ENCODE measurements around the gene IPO13.

IPO13 gene

DNA sequence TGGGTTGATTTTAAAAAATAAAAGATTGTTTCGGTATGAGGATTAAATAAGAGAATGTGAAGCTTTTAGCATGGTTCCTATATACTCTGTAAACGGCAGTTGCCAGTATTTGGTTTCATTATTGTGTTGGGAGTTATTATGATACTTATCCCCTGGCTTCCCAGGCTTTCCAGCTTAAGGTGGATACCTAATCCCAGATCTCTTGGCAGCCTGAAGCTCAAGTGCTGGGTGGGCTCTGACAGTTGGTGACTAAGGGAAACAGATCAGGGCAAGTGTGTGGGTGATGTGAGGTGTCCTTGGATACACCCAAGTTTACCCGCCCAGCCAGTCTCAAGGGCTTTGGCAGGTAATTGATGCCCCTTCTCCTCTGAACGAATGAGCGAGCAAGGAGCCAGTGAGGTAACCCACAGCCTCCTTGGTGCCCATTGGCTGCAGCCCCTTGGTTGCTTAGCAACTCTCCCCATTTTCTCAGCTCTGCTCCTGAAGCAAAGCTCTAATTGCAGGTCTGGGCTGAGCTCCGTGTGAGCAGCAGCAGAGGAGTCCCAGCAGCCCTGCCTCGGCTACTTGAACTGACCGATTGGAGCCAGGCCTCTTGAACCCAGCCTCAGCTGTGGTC, 6.1 kb downstream of the IPO13 start:
- no peak for DNase-seq

DNA sequence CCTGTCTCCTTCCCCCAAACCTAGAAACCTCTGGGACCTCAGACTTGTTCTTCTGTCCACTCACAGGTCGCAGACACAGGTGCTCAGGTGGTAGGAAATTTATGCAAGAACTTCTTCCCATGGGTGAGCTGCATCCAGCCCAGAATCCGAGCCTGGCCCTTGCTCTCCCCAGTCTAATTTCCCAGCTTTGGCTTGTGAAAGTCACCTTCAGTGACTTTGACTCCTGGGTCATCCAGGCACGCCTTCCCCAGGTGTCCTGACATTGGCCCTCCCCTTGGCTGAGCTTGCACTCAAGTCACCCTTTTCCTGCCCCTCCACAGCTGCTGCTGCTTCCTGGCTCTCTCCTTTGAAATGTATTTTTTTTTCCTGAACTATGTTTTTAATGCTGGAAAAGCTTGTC, 6.6 kb downstream of the IPO13 start:
- no peak for DNase-seq

DNA sequence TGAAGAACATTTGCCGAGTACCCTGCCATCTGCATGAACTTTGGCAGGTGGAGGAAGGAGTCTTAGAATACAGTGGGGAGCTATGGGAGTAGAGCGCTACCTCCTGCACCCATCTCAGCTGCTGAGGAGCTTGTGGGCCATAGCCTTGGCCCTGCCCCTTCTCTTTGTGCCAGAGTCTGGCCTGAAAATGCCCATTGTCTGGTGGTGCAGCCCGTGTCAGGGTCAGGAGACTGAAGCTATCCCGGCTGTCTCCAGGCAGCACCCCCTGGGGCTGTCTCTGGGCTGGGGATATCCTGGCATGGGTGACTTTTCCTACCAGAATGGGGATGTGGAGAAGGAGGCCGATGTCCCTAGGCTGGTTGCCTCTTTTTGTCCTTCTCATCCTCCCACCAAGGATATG, 7.3 kb downstream of the IPO13 start:
- DNase-seq: no peak

DNA sequence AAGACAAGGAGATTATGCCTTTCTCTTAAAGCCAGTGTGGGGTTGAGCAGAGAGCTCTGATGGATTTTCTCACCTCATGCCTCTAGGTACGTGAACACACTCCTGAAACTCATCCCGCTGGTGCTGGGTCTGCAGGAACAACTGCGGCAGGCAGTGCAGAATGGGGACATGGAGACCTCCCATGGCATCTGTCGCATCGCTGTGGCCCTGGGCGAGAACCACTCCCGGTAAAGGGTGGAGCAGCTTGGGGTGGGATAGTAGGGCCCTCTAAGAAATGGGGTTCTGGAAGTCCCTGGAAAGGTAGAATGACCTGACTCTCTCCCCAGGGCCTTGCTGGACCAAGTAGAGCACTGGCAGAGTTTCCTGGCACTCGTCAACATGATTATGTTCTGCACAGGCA, 9.5 kb downstream of the IPO13 start:
- no peak for DNase-seq

DNA sequence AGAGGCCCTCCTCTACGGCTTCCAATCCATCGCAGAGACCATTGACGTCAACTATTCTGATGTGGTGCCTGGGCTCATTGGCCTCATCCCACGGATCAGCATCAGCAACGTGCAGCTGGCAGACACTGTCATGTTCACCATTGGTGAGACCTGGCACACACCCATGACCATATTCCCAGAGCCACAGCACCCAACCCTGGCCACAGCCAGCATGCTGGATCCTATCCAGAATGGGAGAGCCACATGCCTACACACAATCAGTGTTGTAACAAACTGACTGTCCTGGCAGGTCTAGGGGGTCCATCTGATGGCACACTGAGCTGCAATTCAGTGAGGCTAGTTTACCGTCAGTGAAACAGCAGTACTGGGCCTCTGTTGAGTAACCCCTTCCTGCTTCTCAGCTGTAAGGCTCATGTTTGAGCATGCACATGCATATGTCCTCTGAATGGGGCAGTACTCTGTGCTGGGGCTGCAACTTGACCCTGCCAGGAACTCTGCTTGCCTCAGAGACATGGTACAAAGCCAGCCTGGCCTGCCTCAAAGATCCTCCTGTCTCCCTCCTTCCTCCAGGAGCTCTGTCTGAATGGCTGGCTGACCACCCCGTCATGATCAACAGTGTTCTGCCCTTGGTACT, 10.8 kb downstream of the IPO13 start:
- no peak for DNase-seq

DNA sequence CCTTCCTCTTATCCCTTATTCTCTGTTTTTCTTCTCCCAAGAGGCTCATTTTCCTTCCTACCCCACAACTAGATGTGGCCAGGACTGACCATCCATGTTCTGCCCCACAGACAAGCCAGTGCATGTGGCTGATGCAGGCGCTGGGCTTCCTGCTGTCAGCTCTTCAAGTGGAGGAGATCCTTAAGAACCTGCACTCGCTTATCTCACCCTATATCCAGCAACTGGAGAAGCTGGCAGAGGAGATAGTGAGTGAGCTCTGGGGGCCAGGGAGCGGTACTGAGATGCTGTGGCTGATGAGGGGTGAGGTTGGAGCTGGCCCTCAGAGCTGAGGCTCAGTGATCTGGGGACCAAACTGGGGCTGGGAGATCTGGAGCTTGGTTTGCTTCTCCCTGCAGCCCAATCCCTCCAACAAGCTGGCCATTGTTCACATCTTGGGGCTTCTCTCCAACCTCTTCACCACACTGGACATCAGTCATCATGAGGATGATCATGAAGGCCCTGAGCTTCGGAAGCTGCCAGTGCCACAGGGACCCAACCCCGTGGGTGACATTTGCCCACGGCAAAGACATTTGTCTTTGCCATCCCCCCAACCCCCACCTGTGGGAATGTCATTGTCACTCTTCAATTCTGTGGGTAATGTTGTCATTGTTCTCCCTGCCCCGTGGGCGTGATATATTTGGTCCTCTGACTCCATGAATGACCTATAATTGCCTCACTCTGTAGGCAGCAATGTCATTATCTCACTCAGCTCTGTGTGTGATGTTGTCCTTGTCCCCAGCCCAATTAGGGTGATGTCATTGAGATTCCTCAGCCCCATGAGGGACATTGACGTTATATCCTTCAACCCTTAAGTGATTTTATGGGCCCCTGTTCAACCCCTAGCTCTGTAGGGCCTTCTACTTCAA, 11.9 kb downstream of the IPO13 start:
- DNase-seq: no peak

DNA sequence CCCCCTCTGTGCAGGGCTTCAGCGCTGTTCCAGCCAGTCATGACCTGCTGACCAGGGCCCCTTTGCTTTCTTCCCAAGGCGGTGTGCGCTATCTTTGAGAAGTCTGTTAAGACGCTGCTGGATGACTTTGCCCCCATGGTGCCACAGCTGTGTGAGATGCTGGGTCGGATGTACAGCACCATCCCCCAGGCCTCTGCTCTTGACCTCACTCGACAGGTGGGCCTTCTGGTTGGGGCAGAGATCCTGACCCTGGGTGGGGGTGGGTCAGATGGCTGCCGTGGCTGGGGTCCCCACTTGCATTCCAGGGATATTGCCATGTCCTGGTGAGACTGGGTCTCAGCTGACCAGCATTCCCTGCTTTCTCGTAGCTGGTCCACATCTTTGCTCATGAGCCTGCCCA, 14.0 kb downstream of the IPO13 start:
- DNase-seq: no peak

DNA sequence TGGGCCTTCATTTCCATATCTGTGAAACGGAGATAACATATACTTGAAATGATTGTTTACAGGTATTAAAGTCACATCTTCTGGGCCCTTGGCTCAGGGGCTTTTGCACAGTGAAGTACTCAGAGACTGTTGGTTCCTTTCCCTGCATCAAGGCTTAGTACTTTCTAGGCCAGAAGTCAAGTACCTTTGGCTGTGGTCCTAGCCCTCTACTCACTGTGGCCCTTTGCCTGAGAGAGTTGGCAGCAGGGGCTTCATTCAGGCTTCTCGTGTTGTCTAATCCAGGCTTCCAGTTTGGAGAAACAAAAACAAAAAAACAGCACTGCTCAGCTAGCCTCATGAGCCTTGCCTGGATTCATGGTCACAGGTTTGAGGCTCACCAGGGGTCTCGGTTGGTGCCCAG, 14.9 kb downstream of the IPO13 start:
- DNase-seq: no peak

DNA sequence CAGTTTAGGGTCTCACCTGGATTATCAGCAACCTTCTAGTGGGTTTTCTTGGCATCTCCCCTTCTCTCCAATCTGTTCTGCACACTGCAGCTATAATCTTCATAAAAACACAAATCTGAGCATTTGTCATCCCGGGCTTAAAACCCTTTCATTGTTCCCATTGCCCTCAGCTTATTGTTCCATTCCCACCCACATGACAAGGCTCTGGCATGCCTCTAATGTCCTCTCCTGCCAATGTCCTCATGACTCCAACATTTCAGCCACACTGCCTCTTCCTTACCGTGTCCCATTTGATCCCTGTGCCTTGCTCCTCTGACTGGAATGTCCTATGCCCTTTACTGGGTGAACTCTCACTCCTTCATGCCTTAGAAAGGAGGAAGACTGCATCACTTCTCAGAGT, 15.6 kb downstream of the IPO13 start:
- no peak for DNase-seq

DNA sequence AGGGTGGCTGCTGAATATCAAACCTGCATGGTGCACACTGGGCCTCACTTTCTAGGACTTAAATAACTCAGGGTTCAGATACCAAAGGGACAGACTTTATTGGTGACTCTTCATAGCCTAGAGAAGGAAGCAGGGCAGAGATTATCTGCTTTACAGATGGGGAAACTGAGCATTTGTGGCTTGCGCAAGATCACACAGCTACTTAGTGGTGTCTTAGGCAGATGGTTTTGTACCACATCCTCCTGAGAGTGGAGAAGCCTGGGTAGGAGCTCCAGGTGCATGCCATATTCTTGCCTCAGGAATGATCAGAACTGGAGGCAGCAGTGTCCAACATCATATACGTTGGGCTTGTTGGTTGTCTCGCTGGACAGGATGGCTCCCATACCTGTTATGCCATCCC, 16.3 kb downstream of the IPO13 start:
- DNase-seq: no peak

DNA sequence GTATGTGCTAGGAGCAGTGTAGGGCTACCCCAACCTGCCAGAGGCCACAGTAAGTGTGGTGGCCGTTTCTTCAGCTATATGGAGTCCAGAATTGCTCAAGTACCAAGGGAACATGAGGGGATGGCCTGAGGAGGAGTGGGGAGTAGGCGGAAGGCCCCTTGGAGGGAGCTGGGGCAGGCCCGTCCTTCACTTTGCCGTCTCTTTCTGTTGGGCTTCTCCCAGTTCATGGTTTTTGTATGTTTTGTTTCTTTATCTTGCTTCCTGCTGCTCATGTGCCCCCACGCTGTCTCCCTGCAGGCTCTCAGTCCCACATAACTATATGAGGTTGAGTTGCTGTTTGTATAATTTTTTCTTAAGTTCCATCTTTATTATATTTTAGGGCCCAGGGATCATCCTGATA, 17.1 kb downstream of the IPO13 start:
- no peak for DNase-seq

DNA sequence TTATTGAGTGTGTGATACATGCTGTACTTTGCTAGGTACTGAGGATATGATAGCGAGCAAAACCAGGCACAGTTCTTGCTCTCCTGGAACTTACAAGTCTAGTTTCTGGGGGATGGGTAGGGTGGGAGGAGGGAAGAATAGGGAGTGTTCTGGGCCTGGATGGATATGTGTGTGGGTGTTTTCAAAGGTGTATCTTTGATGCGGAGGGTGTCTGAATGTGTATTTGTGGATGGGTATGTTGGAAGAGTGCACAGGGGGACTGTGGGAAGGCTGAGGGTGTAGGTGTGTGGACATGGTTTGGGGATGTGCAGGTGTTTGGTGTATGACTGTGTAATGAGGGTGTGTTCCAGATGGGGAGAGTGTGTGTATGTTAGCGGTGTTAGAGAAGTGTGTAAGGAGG, 18.6 kb downstream of the IPO13 start:
- DNase-seq: no peak

DNA sequence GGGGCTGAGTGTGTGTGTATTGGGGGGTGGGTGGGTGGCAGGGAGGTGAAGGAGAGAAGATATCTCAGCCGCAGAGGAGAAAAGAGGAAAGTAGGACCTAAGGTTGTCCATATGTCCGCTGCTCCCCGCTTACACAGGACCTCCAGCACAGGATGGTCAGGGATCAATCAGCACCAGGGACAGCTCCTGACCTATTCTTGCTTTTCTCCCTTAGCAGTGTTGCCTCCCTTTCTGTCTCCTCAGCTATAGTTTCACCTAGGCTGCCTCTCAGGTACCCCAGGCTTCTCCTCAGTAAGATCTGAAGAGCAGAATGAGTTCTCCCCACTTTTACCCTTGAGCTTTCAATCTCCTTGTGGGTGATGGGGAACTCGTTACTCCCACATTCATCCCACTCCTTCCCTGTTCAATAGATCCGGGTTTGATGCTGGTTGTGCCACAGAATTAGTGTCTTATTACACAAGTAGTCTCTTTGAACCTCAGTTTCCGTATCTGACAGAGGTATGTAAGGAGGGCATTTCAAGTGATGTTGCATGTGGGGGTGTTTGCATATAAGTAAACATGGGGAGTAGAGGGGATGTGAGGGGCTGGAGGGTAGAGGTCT, 21.7 kb downstream of the IPO13 start:
- no peak for DNase-seq

DNA sequence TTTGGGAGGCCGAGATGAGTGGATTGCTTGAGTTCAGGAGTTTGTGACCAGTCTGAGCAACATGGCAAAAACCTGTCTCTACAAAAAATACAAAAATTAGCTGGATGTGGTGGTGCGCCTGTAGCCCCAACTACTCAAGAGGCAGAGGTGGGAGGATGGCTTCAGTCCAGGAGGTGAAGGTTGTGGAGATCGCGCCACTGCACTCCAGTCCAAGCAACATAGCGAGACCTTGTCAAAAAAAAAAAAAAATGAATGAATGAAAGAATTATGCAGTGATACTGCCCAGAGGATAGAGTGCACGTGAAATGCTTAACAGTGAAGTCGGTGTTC, 22.6 kb downstream of the IPO13 start:
- DNase-seq: no peak

DNA sequence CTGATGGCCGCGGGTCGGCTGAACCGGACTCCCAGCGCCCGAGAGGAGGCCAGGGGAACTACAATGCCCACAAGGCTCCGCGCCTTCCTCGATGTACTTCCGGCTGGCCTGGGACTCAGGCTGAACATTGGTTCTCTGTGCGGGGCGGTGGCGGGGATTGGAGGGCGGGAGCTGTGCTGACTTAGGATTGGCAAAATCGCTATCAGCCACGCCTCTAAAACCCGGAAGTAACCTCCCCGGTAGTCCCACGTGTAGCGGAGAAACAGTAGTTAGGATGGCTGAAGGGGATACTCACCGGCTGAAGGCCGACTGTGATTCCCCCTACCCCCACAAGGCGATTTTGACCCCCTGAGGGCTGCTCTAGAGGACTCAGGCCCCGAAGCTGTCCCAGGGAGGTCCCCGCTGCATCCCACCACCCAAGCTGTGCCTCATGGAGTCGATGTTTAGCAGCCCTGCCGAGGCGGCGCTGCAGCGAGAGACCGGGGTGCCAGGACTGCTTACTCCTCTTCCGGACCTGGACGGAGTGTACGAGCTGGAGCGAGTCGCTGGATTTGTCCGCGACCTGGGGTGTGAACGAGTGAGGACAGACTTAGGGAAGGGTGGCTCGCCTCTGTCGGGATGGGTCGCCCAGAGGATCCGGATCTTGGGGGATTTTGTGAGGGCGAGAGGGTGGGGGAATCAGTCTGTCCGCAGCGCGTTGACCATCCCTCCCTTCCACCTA, 23.2 kb downstream of the IPO13 start, which contains the start of gene DPH2:
Gene DPH2 (plus strand): TSS at position 265 of the 721 bp plus-strand sequence. CDS start 166 bp downstream, at position 431.
- peak; percentile 98 for DNase-seq

DNA sequence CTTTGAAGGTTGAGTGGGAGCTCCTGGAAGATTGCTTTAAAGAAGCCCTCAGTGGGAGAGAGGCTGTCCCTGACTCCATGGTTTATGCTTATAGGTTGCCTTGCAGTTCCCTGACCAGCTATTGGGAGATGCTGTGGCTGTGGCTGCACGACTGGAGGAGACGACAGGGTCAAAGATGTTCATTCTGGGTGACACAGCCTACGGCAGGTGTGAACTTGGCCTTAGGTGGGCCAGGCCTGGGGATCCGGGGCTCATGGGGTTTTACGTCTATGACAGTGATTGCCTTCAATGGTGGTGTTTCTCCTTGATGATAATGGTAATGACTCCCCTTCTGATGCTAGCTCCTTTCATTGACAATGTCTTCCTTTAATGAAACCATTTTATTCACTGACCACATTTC, 23.8 kb downstream of the IPO13 start:
- no peak for DNase-seq

DNA sequence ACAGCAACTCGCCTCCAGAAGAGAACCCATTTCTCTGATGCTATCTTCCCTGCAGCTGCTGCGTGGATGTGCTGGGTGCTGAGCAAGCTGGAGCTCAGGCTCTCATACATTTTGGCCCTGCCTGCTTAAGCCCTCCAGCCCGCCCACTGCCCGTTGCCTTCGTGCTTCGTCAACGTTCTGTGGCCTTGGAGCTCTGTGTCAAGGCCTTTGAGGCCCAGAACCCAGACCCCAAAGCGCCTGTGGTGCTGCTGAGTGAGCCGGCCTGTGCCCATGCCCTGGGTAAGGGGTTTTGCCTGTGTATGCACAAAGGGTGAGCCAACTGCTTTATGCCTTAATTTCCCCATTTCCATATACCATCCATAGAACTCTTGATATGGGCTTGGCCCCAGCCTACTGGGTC, 24.2 kb downstream of the IPO13 start:
- no peak for DNase-seq

DNA sequence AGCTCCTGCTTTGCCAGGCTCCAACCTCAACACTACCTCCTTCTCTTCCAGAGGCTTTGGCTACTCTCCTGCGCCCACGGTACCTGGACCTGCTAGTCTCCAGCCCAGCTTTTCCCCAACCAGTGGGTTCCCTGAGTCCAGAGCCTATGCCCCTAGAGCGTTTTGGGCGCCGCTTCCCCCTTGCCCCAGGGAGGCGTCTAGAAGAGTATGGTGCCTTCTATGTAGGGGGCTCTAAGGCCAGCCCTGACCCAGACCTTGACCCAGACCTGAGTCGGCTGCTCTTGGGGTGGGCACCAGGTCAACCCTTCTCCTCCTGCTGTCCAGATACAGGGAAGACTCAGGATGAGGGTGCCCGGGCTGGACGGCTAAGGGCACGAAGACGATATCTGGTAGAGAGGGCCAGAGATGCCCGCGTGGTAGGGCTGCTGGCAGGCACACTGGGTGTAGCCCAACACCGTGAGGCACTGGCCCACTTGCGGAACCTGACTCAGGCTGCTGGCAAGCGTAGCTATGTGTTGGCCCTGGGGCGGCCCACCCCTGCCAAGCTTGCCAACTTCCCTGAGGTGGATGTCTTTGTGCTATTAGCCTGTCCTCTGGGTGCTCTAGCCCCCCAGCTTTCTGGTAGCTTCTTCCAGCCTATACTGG, 24.7 kb downstream of the IPO13 start:
- no peak for DNase-seq

DNA sequence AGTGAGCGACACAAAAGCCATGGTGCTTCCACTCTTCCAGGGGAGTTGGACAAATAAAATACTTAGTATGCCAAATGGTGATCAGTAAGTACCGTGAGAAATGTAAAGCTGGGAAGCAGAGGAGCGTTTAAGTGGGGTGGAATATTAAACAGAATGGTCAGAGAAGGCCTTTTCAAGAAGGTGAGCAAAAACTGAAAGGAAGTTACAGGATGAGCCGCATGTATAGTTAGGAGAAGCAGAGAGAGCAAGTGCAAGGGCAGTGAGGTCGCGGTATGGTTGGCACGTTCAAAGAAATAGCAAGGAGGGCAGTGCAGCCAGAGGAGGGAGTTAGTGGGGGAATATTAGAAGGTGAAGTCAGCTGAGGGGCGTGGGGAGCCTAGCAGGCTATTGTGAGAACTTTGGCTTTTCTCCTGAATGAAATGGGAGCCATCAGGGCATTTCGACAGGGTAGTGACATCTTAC, 27.3 kb downstream of the IPO13 start:
- no peak for DNase-seq

DNA sequence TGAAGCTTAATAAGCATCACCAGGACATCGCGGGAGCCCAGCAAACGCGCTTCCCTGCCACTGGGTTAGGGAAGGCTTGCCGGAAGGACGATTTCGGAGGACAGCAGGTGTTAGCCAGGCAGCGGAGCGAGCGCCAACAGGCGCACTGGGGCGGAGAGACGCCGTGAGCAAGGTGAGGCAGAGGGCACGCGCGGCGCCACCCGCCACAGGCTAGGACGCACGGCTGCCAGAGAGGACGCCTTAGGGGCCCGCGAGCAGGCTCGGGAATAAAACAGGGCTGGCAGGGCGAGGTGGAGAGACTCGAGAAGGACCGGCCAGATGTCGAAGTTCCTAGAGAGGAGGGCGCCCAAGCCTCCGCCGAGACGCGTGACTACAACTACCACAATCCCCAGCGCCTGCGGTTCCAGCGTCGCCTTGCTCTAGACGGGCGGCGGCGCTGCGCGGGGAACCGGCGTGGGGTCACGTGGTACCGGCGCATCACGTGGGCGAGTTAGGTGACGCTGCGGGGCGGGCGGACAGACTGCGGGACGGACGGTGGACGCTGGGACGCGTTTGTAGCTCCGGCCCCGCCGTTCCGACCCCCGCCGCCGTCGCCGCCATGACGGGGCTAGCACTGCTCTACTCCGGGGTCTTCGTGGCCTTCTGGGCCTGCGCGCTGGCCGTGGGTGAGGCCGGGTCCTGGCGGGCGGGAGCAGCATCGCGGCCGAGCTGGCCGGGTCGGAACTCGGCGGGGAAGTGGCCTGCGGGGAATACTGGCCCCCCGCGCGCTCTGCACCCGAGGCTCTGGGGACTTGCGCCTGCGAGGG, 27.9 kb downstream of the IPO13 start, which contains the start of gene ATP6V0B:
Gene ATP6V0B (plus strand): TSS at position 518 of the 806 bp plus-strand sequence. CDS start 81 bp downstream, at position 599.
- DNase-seq: peak; percentile 89

DNA sequence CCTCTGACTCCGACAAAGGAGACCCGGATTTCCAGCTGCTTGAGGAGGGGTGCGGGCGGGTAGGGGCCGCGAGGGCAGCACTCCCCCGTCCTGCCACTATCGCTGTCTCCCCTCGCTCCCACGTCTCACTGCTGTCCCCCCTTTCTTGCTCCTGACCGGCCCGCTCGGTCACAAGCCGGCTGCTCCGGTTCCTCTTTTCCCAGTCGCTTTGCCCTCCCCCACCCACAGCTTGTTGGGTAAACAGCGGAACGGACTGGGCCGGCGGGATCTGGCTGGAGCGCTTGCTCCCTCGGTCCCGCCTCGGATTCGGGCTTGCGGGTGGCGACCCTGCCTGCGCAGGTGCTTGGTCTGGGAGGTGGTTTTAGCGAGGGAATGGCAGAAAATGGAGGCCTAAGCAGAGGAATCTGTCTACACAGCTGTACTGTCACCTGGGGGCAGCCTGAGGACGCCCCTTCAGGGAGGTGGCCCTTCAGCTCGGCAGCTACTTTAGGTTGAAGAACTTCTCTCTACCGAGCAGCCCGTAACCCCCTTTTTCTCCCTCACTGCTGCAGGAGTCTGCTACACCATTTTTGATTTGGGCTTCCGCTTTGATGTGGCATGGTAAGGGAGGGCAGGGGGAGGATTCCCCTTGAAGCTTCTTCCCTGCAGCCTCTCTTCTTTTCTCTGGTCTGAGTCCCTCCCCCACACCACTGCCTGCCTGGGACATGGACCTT, 28.7 kb downstream of the IPO13 start:
- DNase-seq: no peak

Measured in amniotic stem cell (primary cell).